Heart left ventricle (tissue), 13 donors: ENCODE data around the gene SLIT1.

Experiments
- POLR2A ChIP-seq, 2 donors: fragments of 450-650 bp; IDR thresholded peaks; one replicate each; pipeline ENCODE4 v1.6.1; 2017; ENCODE audit warnings: antibody characterized with exemption in 2 of 2, mild to moderate bottlenecking in 2 of 2, moderate library complexity in 2 of 2
- TF ChIP-seq, protein P1 (sequence below), 12 donors: fragments of 200-600 bp; sonication (generic) in 4 of 12; IDR thresholded peaks; one replicate each; pipeline versions ENCODE4 v1.5.0 to v1.8.0; 2018 to 2022; ENCODE audit warnings: antibody characterized with exemption in 12 of 12, mild to moderate bottlenecking in 5 of 12
- donor health status: ischemic (EF 13 %, LVEDD 7.1; RV severe dilation, severe dysfunction).
- donor health status: DM: no; HTN: yes; CAD: no.
- donor health status: DM: no; HTN: no; CAD: no.
- donor health status: ischemic (EF 25% LVEDD 6.9; RV normal size, moderate dysfunction).
- donor health status: ischemic (EF 25% LVEDD 5.7; RV mildly dilated, moderate dysfunction).
- donor health status: ischemic (EF 35%, LVEDD 5.7; RV mildly dilated, moderate dysfunction).
- donor health status: nonischemic (EF 11% LVEDD 7.7; RV severe dilation, severe dysfunction).
- donor health status: DM: yes; HTN: yes; CAD: no.
- donor health status: PGD.
- donor health status: ischemic (EF 29% LVEDD 5.4; RV normal size, mild dysfunction).
- donor health status: nonischemic (EF 23%, LVEDD 6.1; RV moderate dilation, normal function).

DNA sequence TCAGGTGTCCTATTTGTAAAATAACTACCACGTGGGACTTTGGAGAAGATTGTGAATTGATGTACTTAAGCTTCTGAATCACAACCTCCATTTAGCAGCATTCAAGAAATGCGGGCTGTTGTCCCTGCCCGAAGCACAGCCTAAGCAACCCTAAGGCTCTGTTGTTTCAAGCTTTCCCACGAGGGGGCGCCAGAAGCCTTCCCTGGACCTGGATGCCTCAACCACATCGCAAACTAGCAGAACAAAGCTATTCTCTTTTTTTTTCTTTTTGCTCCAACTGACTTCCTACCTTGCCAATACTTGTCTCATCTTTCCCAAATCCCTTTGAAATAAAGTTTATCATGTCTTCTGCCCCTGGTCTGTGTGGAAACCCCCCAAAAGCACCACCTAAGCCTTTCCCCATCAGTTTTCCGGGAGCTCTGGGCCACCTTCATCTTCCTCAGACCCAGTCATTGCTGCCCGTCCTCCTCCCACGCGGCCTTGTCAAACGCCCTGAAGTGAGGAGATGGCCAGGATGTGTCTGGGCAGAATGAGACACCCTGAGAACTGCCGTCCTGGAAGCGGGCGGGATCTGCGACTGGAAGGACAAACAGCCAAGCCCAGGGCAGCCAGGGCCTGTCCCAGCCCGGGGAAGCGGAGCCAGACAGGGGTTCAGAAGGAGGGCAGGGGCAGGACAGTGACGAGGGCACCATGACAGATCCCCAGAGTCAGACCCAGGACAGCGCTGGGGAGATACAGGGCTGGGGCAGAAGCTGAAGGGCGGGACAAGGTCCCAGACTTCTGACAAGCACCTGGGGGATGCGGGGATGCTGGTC lies 112.7 kb downstream of the SLIT1 start:
- no peak for TF ChIP-seq POLR2A (IDR thresholded peaks at IDR 0.05)
- TF ChIP-seq, protein P1, sequence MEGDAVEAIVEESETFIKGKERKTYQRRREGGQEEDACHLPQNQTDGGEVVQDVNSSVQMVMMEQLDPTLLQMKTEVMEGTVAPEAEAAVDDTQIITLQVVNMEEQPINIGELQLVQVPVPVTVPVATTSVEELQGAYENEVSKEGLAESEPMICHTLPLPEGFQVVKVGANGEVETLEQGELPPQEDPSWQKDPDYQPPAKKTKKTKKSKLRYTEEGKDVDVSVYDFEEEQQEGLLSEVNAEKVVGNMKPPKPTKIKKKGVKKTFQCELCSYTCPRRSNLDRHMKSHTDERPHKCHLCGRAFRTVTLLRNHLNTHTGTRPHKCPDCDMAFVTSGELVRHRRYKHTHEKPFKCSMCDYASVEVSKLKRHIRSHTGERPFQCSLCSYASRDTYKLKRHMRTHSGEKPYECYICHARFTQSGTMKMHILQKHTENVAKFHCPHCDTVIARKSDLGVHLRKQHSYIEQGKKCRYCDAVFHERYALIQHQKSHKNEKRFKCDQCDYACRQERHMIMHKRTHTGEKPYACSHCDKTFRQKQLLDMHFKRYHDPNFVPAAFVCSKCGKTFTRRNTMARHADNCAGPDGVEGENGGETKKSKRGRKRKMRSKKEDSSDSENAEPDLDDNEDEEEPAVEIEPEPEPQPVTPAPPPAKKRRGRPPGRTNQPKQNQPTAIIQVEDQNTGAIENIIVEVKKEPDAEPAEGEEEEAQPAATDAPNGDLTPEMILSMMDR (IDR thresholded peaks at IDR 0.05), result peak; percentile 88 to 99 (median 92)
